Measurements from ENCODE around the gene MAP2K2.

Gene MAP2K2

DNA sequence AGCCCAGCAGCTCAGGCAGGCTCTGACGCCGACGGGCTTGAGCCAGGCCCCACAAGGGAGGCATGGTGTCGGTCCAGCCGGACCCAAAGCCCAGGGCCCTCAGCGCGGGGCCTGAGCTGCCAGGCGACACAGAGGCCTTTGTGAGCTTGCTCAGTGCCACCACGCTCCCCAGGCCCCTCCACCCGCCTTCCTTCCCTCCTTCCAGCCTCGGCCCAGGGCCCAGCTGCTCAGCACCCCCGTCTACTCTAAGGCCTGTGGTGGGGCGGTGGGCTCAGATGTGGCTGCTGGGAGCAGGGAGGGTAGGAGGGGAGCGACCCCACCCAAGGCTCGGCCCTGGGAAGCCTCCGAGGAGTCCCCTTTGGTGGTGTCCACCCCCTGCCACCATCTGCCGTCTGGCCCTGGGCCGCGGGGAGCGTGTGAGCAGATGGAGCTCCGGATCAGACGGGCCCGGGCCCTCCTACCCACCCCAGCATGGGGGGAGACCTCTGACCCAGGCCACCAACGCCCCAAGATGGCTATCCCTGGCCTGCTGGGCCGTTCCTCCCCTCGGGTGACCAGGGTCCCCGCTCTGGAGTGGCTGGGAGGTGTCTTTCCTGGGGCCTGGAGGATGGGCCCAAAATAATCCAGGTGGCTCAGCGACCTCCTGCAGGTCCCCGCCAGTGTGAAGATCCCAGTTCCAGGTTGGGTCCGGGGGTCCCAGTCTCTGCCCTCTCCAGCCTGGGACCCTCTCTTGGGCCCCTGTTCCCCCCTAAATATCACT is 65.0 kb downstream of the MAP2K2 start:
- DNase-seq, result no peak

DNA sequence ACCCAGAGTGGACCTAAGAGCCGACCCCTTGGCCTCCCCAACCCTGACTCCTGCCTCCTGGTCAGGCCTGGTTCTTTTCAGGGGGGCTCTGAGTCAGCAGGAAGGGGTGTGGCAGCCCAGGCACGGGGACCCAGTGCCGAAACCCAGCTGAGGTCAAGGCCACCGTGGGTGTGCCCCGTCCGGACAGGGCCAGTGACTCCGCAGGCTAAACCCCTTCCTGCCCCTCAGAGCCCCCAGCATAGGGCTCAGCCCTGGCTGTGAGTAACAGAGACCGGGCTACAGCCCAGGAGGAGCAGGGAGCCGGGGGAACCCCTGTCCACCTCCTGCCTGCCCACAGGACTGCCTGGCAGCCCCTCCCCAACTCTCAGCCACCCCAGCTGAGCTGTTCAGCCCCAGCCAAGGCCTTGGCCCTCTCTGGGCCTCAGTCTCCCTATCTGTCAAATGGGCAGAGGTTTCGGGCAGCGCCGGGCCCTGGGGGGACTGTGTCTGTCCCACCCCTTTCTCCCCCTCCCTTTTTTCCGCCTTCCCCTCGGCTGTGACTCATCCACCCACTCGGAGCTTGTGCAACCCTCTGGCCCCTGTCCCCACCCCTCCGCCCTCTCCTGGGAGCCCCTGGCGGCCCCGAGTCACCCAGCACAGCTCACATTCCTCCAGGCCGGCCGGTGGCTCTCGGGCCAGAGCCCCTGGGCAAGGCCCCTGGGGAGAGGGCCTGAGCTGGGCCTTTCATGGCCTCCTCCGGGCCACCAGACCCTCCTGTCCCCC is 65.8 kb downstream of the MAP2K2 start:
- peak; percentile 74 for DNase-seq

DNA sequence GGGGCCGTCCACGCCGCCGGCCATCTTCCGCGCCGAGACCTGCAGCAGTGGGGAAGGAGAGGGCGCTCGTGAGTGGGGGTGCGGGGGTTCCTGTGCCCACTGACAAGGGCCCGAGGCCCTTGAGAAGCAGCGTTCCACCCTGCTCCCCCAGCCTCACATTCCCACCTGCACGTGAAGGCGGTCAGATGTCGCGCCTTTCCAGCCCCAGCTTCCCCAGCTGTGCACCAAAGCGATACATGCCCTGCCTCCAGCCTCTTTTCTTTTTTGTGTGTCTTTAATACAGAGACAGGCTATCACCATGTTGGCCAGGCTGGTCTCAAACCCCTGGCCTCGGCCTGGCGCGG is 68.7 kb downstream of the MAP2K2 start:
- DNase-seq, result no peak

DNA sequence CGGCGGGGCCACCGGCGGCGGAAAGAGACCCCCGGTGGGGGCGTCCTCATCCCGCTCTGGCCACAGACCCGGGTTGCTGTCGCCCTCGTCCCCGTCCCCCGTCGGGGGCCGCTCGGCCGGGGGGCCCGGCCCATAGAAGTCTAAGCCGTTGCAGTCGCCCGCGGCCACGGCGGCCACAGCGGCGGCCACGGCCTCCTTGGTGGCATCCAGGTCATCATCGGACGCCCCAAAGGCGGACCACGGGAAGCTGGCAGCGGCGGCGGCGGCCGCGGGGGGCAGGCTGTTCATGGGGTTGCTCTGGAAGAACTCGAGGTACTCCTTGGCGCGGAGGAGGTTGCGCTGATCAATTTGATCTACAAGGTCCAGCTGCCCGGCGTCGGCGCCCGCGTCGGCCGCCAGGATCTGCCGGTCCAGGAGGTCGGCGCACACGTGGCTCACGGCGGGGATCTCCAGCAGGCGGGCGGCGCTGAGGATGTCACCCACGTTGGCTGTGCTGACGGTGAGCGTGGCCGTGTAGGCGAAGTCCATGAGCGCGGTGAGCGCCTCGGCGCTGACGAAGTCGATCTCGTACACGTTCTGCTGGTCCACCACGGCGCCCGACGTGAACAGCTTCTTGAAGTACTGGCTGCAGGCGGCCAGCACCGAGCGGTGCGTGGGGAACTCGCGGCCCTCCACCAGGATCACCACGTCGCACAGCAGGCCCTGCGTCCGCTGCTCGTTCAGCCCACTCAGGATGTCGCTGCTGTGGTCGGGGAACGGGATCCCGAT is 69.3 kb downstream of the MAP2K2 start:
- no peak for DNase-seq

DNA sequence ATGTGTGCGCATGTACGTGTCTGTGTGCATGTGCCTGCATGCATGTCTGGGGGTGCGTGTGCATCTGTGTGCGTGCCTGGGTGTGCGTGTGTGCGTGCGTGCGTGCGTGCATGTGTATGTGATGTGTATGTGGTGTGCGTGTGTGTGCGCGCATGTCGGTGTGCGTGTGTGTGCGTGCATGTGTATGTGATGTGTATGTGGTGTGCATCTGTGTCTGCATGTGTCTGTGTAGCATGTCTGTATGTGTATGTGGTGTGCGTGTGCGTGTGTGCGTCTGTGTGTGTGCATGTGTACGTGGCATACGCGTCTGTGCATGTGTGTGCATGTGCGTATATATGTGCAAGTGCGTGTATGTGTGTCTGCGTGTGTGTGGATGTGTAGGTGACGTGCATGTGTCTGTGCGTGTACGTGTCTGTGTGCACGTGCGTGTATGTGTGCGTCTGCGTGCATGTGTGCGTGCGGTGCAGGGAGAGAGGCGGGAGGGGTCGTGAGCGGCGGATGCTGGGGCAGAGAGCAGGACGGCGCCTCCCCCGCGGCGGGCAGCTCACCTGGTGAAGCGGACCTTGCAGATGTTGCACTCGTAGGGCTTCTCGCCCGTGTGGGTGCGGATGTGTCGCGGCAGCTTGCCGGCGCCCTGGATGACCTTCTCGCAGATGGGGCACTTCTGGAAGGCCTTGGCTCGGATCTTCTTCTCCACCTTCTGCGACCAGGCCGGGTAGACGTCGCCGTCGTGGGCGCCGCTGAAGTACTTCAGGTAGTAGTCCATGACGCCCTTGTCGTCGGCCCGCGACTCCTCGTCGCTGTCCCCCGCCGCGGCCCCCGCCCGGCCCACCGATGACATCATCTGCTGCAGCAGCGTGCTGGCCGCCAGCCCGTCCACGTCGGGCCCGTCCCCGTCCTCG is 70.2 kb downstream of the MAP2K2 start:
- DNase-seq, result no peak

DNA sequence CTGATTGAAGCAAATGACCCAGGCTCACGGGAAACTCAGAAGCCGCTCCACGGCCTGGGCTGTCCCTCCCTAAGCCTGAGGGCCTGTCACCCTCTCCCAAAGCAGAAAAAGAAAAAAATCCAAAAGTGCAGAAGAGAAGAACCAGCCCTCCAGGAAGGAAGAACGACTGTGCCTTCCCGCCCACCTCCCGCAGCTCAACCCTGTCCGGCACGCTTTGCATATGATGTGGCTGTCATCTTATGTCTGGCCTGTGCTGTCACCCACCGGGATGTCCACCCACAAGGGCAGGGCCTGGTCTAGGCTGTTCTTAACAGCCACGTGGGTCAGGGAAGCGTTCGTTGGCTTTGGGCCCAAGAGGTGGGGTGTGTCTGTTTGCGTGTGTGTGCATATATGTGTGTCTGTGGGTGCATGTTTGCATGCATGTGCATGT is 70.9 kb downstream of the MAP2K2 start:
- DNase-seq, result no peak

DNA sequence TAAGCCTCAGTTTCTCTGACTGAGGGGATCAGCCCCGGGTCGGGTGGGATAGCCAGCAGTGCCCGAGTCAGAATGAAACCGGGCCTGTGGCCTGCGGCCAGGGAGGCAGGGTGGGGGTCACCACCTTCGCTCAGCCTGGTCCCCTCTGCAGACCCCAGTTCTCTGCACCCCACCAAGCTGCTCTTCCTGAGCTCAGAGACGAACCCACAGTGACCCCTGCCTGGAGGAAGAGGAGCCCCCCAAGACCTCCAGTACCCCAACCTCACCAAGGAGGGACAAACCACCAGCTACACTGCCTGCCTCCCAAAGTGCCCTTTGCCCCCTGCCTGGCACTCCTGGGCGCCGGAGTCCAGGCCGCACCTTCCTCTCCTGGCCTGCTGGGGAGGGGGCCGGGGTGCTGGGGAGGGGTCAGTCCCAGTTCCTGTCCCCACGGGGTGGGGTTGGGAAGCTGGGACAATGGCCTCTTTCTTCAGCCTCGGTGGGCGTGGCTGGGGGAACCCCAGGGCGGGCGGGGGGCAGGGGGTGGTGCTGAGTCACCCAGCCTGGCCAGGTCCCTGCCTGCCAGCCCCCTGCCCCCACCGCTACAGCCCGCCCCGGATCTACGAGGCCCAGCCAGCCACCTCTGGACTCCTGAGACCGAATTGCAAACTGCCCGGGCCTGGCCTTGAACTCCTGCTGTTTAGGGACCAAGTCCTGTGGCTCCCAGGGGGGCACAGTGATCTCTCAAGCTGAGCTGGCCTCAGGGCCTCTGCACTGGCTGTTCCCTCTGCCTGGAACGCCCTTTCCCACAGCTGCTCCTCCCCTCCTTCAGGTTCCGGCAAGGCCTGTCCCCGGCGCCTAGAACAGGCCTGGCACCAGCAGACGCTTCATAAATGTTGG is 71.6 kb downstream of the MAP2K2 start:
- no peak for DNase-seq

DNA sequence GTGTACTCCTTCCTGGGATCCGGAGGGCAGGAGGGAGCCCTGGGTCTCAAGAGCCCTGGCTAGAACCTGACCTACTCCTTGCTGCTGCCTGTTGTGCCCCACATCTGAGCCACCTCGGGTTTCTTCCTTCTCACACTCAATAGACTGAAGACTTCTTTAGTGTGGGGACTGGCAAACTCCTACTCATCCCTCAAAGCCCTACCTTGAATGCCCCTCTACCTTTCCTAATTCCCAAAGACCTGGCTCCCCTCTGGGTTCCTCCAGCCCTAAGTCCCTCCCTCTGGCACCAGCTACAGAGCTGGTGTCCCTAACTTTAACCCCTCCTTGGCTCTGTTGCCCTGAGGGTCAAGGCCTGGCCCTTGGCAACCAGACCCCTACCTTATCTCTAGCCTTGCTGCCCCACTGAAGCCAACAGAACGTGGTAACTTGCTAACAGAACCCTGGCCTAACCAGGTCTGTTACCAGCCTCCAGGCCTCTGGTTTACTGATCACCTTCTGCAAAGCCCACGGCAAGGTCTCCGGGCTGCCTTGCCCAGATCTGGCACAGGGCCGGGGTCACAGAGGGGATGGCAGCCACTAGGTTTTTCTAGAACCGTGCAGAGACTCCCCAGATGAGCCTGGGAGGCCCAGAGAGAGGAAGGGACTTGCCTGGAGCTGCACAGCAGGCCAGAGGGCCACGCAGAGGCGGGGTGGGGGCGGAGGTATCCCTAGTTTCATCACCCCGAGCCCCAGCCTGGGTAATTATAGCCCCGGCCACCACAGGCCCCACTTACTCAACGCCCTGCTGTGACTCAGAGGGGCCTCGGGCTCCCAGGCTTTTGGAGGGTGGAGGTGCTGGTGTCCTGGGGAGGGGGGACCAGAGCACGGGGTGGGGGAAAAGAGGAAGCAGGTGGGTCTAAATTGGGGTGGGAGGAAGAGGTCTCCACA is 72.5 kb downstream of the MAP2K2 start:
- peak; percentile 43 for DNase-seq

DNA sequence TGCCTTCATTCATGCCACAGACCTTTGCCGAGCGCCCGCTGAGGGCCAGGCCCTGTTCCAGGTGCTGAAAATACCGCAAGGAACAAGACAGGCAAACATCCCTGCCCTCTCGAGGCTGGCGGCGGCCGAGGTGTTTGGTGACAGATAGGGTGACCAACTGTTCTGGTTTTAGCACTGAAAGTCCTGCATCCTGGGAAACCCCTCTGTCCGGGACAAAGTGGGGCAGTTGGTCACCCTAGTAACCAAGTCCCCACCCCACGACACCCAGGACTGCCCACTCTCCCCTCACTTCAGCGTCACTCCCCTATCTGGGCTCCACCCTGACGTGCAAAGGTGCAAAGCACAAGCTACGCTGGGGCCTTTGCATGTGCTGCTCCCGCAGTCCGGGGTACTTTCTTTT is 74.5 kb downstream of the MAP2K2 start:
- DNase-seq, result no peak

DNA sequence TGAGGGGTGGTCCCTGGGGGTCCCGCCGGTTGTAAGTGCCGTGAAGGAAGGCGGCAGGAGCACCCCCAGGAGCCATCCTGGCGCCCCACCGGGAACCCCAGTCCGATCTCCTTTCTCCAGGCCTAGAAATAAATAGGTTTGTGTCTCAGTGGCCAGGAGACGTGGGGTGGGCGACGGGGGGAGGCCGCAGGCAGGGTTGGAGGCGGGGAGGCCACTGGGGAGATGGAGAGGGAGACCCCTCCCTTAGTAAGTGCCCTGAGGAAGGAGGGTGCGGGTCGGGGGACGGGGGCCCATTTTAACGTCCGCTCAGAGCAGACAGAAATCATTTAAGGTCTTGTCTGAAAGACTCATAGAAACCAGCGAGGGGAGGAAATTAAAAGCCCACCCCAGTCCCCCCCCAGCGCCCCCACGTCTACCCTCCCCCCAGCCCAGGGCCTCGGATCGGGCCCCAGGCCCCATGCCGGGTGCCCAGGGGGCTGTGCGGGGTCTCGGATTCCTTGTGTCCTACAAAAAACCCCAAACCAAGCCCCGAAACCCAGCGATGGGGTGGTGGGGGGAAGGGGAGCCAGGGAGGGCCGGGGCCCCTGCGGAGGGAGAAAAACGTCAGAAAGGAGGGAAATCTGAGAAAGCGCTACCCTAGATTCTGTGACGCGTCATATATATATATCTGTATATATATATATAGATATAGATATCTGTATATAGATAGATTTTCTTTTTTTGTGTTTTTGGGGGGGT is 76.8 kb downstream of the MAP2K2 start:
- DNase-seq, result no peak

DNA sequence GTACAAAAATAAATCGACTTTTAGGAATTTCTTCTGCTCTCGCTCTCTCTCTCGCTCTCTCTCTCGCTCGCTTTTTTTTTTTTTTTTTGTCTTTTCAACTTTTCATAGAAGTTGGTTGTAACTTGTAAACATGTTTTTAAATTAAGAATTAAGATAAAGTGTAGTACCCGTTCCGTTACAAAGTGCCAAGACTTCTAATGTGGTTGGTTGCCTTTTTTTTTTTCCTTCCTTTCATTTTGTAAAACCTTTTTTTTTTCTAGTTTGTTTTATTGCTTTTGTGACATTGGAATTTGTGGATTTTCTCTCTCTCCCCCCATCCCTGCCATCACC is 77.6 kb downstream of the MAP2K2 start:
- no peak for DNase-seq

DNA sequence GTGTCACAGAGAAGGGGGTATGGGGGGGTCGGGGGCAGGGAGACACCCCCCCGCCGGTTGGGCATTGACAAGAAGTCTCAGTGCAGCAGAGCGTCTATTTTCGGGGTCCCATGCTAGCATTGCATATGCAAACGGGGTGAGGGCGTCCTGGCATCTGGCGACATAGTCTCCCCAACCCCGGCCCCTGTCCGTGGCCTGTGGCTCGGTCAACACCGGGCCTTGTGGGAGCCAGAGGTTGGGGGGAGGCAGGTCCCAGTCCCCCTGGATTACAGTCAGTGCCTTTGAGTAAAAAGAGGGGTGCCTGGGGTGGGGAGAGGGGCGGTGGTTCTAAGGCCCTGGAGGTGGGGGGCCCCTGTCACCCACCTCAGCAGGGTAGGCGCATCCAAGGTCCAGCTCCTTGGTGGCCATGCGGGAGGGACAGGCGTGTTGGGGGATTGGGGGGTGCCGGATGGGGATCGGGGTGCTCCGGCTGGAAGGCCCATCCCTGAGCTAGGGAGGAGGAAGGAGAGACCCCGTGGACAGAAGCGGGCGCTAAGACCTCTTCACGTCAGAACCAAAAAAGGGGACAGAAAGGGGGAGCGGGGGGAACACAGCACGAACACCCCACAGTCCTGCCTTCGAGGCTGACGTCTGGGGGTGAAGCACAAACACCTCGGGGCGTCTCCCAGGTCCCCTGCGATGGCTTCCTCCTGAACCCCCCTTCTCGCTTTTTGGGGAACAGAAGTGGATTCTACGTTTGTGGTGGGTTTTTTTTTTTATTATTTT is 78.1 kb downstream of the MAP2K2 start:
- DNase-seq, result no peak

DNA sequence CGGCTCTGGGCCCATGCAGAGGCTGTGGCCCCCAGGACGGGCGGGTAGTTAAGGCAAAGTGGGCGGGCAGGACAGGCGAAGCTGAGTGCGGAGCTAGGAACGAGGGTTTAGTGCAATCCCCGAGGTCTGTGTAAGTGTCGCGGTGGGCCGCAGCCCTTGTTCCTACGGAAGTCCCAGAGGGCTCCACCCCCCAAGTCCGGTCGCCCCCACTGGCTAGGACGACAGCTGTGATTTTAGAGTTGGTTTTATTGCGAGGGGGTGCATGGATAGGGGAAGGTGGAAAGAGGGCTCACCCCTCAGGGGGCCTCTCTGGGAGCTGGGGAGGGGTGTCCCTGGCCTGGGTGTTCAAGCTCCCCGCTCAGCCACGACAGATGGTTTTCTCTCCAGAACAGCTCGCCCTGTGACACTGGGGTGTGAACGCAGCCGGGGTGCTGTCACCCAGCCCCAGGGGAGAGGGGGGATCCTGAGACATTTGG is 78.9 kb downstream of the MAP2K2 start:
- no peak for DNase-seq

DNA sequence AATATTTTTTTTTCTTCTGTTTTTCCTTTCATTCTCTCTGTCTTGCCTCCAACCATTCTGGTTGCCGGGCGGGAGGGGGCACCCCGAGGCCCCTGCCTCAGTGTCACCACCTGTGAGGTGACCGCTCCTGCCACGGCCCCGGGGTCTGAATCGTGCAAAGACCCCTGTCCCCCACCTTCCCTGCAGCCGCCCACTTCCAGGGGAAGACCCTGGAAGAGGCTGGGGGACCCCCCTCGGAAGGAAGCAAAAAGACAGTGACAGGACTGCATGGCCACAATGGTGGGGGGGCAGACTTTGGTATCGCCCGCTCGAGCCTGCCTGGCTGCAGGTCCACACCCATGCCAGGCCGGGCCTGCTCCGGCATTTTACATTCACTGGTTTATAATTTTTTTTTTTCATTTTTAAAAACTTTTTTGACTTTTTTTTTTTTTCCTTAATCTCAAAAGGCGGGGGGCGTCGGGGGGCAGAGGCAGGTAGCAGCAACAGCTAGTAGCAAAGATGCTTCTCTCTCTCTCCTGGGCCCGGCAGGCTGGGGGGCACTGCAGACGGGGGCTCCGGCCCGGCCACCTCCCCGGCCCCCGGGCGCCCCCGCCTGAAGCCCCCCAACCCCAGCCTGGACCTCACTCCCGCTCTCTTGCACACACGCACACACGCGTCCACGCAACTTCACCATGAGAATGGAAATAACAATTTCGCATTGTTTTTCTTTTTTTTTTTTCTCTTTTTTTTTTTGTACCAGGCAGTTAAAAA is 79.8 kb downstream of the MAP2K2 start:
- no peak for DNase-seq

DNA sequence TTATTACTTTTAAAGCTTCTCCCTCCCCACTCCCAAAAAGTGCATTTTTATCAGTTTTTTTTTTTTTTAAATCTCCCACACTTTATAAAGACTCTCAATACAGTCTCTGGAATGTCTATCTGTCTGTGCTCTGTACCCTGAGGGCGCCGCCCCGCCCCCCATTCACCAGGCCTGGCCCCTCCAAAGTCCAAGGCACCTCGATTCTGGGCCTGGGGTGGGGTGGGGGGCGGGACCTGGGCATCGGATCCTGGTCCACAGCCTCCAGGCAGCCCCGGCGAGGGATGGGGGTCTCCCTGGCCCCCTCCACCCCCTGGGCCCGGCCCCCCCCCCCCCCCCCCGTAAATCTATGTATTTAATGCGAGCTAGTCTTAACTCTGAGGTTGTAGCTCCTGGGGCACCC is 80.5 kb downstream of the MAP2K2 start:
- no peak for DNase-seq

DNA sequence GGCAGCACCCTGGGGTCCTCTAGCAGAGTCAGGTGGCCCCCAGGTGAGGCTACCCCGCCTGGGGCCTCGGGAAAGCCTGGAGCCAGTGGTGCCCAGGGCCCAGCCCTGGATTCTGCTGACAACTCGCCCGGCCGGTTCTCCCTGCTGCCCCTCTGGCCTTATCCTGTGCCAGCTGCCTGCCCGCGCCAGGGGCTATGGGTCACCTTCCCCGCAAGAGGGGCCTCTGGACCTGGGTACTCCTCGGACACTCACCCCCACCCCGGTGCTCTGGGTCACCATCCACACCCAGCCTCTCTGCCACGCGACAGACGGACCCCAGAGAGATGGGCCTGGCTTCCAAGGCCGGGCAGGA is 81.2 kb downstream of the MAP2K2 start:
- DNase-seq, result no peak

DNA sequence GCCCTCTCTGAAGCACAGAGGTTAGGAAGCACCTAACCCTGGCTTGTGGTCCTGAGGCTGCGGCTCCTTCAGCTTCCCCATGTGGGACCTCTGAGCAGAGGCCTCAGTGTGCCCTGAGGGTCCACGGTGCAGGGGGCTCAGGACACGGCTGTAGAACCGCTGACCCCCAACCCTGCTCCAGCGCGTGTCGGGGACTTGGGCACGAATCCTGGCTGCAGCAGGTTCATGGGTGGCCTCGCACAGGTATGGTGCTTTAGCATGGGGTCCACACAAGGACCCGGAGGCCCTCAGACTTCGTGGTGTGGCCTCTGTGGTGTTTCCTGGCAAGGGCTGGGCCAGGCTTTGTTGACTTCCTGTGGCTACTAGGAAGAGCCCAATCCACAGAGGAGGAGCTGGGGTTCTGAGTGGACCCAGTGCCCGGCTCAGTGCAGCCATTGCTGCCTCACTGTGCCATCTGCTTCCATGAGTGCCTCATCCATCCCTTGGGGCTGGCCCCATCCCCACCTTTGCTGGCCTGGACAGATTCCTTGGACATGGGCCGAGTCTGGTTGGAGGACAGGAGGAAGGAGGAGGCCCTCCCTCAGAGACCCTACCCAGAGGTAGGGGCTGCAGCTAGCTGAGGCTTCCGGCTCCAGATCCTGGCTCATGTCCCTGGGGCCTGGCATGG is 81.7 kb downstream of the MAP2K2 start:
- no peak for DNase-seq
